OCI-LY1 (cell line): ENCODE data around the gene UBXN6.

Experiments used
- H2AFZ ChIP-seq: fragments of 200-600 bp; sonication (generic), shearing (Covaris generic); 2 replicates; pipeline ENCODE4 v1.6.0; 2014; ENCODE audit warnings: antibody characterized with exemption, mild to moderate bottlenecking, low read length
- H3F3A ChIP-seq: fragments of 200-600 bp; sonication (generic), shearing (Covaris generic); 2 replicates; pipeline ENCODE4 v1.6.0; 2014; ENCODE audit warnings: mild to moderate bottlenecking, antibody characterized with exemption, low read length, moderate library complexity; ENCODE audit not compliant: insufficient read depth
- H3K27ac ChIP-seq: fragments of 200-600 bp; sonication (generic); 2 replicates; pipeline ENCODE4 v1.5.1; 2014; ENCODE audit warnings: low read length, mixed run types, mild to moderate bottlenecking, low read depth; ENCODE audit not compliant: poor library complexity, severe bottlenecking
- H3K27me3 ChIP-seq: fragments of 200-600 bp; sonication (generic); 2 replicates; pipeline ENCODE4 v1.6.0; 2014; ENCODE audit warnings: antibody characterized with exemption, mild to moderate bottlenecking, low read length, moderate library complexity; ENCODE audit not compliant: insufficient read depth
- H3K36me3 ChIP-seq: fragments of 200-600 bp; sonication (generic); 2 replicates; pipeline ENCODE4 v1.6.1; 2014; ENCODE audit warnings: mild to moderate bottlenecking, antibody characterized with exemption, low read length, moderate library complexity, mixed read lengths; ENCODE audit not compliant: insufficient read depth
- H3K4me1 ChIP-seq: fragments of 200-600 bp; sonication (generic); 2 replicates; pipeline ENCODE4 v1.5.1; 2014; ENCODE audit warnings: mild to moderate bottlenecking, low read length, moderate library complexity; ENCODE audit not compliant: insufficient read depth, severe bottlenecking
- H3K4me2 ChIP-seq: fragments of 200-600 bp; sonication (generic), shearing (Covaris generic); 2 replicates; pipeline ENCODE4 v1.6.1; 2014; ENCODE audit warnings: low read length
- H3K4me3 ChIP-seq: fragments of 200-600 bp; sonication (generic); 2 replicates; pipeline ENCODE4 v1.5.1; 2014; ENCODE audit warnings: low read length, low read depth, mild to moderate bottlenecking, mixed read lengths; ENCODE audit not compliant: poor library complexity, severe bottlenecking
- H3K79me2 ChIP-seq: fragments of 200-600 bp; shearing (Covaris generic); 2 replicates; pipeline ENCODE4 v1.6.1; 2016; ENCODE audit warnings: mixed run types, low read length, mixed read lengths; ENCODE audit not compliant: insufficient read depth
- H3K9ac ChIP-seq: fragments of 200-600 bp; sonication (generic), shearing (Covaris generic); 2 replicates; pipeline ENCODE4 v1.6.1; 2014; ENCODE audit warnings: mild to moderate bottlenecking, low read length, mixed read lengths
- H3K9me2 ChIP-seq: fragments of 200-600 bp; sonication (generic), shearing (Covaris generic); 2 replicates; pipeline ENCODE4 v1.6.1; 2014; ENCODE audit warnings: low read depth, mild to moderate bottlenecking, low read length, mixed read lengths
- H3K9me3 ChIP-seq: fragments of 200-600 bp; shearing (Covaris generic); 2 replicates; pipeline ENCODE4 v1.6.1; 2014; ENCODE audit warnings: low read length, mixed read lengths
- H4K20me1 ChIP-seq: fragments of 200-600 bp; sonication (generic), shearing (Covaris generic); 2 replicates; pipeline ENCODE4 v1.6.0; 2016; ENCODE audit warnings: mild to moderate bottlenecking, low read length; ENCODE audit not compliant: insufficient read depth
- EZH2 ChIP-seq: fragments of 200-600 bp; sonication (generic), shearing (Covaris generic); IDR thresholded peaks from 2 replicates; pipeline ENCODE4 v1.8.0; 2017; ENCODE audit warnings: borderline replicate concordance, mixed run types, mild to moderate bottlenecking, antibody characterized with exemption, low read length, moderate library complexity, mixed read lengths
- TF ChIP-seq, protein P1 (sequence below): fragments of 200-600 bp; sonication (generic), shearing (Covaris generic); IDR thresholded peaks from 2 replicates; pipeline ENCODE4 v1.5.1; 2017; ENCODE audit warnings: mild to moderate bottlenecking, antibody characterized with exemption, low read length, moderate library complexity, mixed read lengths

The UBXN6 gene

DNA sequence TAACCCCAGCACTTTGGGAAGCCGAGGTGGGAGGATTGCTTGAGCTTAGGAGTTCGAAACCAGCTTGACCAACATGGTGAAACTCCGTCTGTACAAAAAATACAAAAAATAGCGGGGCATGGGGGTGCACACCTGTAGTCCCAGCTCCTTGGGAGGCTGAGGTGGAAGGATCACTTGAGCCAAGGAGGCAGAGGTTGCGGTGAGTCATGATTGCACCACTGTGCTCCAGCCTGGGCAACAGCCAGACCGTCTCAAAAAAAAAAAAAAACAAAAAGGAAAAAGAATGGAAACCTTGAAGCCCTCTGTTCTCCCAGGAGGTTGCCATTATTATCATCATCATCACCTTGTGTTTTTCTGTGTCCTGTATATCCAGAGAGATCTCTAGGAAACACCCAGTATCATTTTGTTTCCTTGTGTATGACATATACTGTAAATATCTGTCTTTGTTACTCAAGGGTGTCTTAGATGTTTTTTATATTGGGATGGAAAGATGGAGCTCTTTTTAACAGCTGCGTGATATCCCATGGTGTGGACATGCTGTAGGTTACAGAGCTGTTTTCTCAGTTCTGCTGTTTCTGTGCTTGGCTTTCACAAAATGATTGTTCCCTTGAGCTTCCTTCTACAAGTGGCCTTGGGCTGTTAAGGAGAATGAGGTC is 43.3 kb downstream of the UBXN6 start:
- Histone ChIP-seq H2AFZ (no peak overlapping the region), H3K4me3 (no peak overlapping the region)

DNA sequence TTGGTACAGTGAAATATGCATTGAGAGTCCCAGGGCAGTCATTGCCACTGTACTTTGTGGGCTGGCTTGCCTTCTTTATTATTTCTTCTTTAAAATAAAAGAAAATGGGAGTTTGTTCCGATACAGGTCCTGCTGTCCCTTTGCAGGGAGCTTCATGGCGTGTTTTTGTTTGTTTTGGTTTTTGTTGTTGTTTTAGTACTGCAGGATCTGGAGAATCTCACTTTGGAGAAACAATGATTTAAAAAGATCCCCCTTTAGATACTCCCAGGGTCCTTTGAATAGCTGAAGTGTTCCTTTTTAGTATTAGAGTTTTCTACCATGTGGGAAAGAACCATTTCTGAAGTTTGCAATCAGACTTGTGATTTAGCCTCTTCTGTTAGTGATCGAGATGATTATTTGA is 44.0 kb downstream of the UBXN6 start:
- Histone ChIP-seq H3K27me3 (no peaks in the 10 kb centered on the region), H3K4me2 (no peak overlapping the region), H3F3A (no peaks in the 10 kb centered on the region), H3K27ac (no peak overlapping the region), H3K9ac (no peak overlapping the region), H3K79me2 (peaks cover 37% of the 10 kb centered on the region), H4K20me1 (no peaks in the 10 kb centered on the region), H3K4me1 (no peaks in the 10 kb centered on the region), H3K4me3 (no peak overlapping the region), H3K9me2 (no peaks in the 10 kb centered on the region), H3K9me3 (no peaks in the 10 kb centered on the region), H2AFZ (no peak overlapping the region), H3K36me3 (peaks cover 93% of the 10 kb centered on the region)
- TF ChIP-seq, protein P1, sequence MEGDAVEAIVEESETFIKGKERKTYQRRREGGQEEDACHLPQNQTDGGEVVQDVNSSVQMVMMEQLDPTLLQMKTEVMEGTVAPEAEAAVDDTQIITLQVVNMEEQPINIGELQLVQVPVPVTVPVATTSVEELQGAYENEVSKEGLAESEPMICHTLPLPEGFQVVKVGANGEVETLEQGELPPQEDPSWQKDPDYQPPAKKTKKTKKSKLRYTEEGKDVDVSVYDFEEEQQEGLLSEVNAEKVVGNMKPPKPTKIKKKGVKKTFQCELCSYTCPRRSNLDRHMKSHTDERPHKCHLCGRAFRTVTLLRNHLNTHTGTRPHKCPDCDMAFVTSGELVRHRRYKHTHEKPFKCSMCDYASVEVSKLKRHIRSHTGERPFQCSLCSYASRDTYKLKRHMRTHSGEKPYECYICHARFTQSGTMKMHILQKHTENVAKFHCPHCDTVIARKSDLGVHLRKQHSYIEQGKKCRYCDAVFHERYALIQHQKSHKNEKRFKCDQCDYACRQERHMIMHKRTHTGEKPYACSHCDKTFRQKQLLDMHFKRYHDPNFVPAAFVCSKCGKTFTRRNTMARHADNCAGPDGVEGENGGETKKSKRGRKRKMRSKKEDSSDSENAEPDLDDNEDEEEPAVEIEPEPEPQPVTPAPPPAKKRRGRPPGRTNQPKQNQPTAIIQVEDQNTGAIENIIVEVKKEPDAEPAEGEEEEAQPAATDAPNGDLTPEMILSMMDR: no peak
- no peak for TF ChIP-seq EZH2

More for the DNA sequence above, 43.3 kb downstream of the UBXN6 start:
- Histone ChIP-seq H3K27me3 (no peaks in the 10 kb centered on the region), H3K79me2 (peaks cover 37% of the 10 kb centered on the region), H3K36me3 (peaks cover 86% of the 10 kb centered on the region), H3K27ac (no peak overlapping the region), H3F3A (no peaks in the 10 kb centered on the region), H3K9me2 (no peaks in the 10 kb centered on the region), H3K9me3 (no peaks in the 10 kb centered on the region), H3K9ac (no peak overlapping the region), H4K20me1 (no peaks in the 10 kb centered on the region), H3K4me2 (no peak overlapping the region), H3K4me1 (no peaks in the 10 kb centered on the region)
- TF ChIP-seq, protein P1: no peak
- TF ChIP-seq EZH2: no peak

DNA sequence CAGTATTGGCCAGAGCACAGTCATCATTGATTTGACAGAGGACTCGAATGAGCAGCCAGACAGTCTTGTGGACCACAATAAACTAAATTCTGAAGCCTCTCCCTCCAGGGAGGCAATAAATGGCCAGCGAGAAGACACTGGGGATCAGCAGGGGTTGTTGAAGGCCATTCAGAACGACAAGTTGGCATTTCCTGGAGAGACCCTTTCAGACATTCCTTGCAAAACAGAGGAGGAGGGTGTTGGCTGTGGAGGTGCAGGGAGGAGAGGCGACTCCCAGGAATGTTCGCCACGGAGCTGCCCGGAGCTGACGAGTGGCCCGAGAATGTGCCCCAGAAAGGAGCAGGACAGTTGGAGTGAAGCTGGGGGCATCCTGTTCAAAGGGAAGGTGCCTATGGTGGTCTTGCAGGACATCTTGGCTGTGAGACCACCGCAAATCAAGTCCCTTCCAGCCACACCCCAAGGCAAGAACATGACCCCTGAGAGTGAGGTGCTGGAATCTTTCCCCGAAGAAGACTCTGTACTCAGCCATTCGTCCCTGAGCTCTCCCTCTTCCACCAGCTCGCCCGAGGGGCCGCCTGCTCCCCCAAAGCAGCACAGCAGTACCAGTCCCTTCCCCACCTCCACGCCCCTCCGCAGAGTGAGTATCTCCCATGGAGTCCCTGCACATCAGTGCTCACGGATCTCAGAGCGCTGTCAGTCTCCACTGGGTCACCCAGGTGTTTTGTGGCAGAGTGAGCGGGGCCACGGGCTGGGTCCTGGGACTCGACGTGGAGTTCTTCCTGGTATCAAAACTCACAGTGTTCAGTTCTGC is 48.3 kb downstream of the UBXN6 start:
- peaks cover 51% of the 10 kb centered on the region for H3K79me2 ChIP-seq
- TF ChIP-seq, protein P1: no peak
- no peak for TF ChIP-seq EZH2
- H3K9me2 ChIP-seq: no peaks in the 10 kb centered on the region
- H3K9ac ChIP-seq: no peak overlapping the region
- H3K4me3 ChIP-seq: no peak overlapping the region
- H2AFZ ChIP-seq: no peak overlapping the region
- H3F3A ChIP-seq: no peaks in the 10 kb centered on the region
- H3K27me3 ChIP-seq: no peaks in the 10 kb centered on the region
- peaks cover 17% of the 10 kb centered on the region for H3K4me1 ChIP-seq
- H4K20me1 ChIP-seq: no peaks in the 10 kb centered on the region
- no peaks in the 10 kb centered on the region for H3K9me3 ChIP-seq
- H3K36me3 ChIP-seq: peaks cover 85% of the 10 kb centered on the region
- no peak overlapping the region for H3K27ac ChIP-seq
- H3K4me2 ChIP-seq: no peak overlapping the region
